Parathyroid adenoma (tissue), 2 donors: ENCODE data around the gene RETREG2.

ENCODE experiments used
- H2AFZ ChIP-seq: fragments of 300-600 bp; sonication (generic); one replicate; pipeline ENCODE4 v1.7.0; 2017; ENCODE audit warnings: antibody characterized with exemption, mild to moderate bottlenecking
- H3K27ac ChIP-seq: fragments of 300-600 bp; sonication (generic); one replicate; pipeline ENCODE4 v1.7.0; 2017
- H3K27me3 ChIP-seq: fragments of 300-600 bp; sonication (generic); one replicate; pipeline ENCODE4 v1.7.0; 2017; ENCODE audit warnings: low read length; ENCODE audit not compliant: control insufficient read depth, insufficient read depth
- H3K36me3 ChIP-seq: fragments of 300-600 bp; sonication (generic); one replicate; pipeline ENCODE4 v1.7.0; 2017; ENCODE audit warnings: low read length; ENCODE audit not compliant: control insufficient read depth, insufficient read depth
- H3K4me1 ChIP-seq: fragments of 300-600 bp; sonication (generic); one replicate; pipeline ENCODE4 v1.7.0; 2017; ENCODE audit warnings: control low read depth
- H3K4me2 ChIP-seq: fragments of 300-600 bp; sonication (generic); one replicate; pipeline ENCODE4 v1.7.0; 2017; ENCODE audit warnings: low read length
- H3K4me3 ChIP-seq: fragments of 300-600 bp; sonication (generic); one replicate; pipeline ENCODE4 v1.7.0; 2017; ENCODE audit warnings: low read depth, low read length
- H3K79me2 ChIP-seq: fragments of 300-600 bp; sonication (generic); one replicate; pipeline ENCODE4 v1.7.0; 2017; ENCODE audit warnings: control low read depth
- H3K9ac ChIP-seq: fragments of 300-600 bp; sonication (generic); one replicate; pipeline ENCODE4 v1.7.0; 2017; ENCODE audit warnings: mild to moderate bottlenecking
- H3K9me3 ChIP-seq: fragments of 300-600 bp; sonication (generic); one replicate; pipeline ENCODE4 v1.7.0; 2017; ENCODE audit warnings: low read length; ENCODE audit not compliant: control insufficient read depth
- CTCF ChIP-seq: fragments of 300-600 bp; sonication (generic); IDR thresholded peaks from one replicate; pipeline ENCODE4 v1.7.0; 2017; ENCODE audit warnings: antibody characterized with exemption, mild to moderate bottlenecking
- donor health status: primary hyperparathyroidism.

The RETREG2 gene

DNA sequence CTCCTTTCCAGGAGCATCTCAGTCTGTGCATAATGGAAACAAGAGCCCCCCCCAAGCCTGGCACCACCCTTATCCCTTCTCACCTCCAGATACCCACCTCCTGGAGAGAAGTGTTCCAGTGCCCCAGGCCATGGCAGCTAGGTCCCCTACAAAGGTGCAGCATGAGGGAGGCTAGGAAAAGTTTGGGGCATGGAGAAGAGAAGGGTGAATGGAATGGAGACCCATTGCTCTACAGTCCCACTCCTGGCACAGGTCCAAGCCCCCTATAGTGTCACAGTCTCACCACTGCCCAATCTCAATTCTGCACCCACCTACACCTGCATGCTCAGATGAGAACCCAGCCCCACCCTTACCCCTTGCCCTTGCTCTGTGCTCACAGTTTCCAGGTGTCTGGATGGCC, 9.1 kb upstream of the RETREG2 start:
- Histone ChIP-seq H3K27ac (no peak overlapping the region), H3K4me2 (no peak overlapping the region), H3K27me3 (no peaks in the 10 kb centered on the region), H3K9ac (no peak overlapping the region), H3K4me3 (no peak overlapping the region), H2AFZ (no peak overlapping the region), H3K4me1 (no peaks in the 10 kb centered on the region), H3K79me2 (no peaks in the 10 kb centered on the region), H3K36me3 (no peaks in the 10 kb centered on the region), H3K9me3 (no peaks in the 10 kb centered on the region)
- no peak for TF ChIP-seq CTCF

DNA sequence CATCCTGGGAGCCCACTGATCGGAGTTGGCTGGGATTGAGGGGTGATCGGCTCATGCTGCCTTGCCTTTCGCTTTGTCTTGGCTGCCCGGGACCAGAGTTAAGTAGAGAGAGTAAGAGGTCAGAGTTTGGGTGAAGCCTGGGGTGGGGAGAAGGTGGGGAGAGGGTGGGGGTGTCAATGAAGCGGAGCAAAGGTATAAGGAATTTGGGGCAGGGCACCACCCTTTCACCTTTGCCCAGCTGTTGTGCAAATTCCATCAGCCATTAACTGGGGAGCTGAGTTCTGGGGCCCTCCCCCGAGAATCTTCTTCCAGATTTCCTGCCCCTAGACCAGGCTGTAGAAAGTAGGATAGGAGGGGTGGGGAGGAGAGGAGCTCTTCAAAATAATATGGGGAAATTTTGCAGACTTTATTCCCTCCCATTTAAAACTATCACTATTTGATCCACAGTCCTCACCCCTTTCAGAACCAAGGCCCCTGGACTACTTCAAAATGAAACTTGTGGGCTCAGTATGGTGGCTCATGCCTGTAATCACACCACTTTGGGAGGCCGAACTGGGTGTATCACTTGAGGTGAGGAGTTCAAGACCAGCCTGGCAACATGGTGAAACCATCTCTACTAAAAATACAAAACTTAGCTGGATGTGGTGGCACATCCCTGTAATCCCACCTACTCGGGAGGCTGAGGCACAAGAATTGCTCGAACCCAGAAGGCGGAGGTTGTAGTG, 8.0 kb upstream of the RETREG2 start, which contains the start of gene SLC23A3:
Gene SLC23A3, minus strand, starts transcription at position 100 of the 725 bp plus-strand sequence. Its CDS starts 45 bp downstream, at position 55.
- Histone ChIP-seq H3K9ac (no peak within 1 kb of the TSS), H3K27ac (no peak within 1 kb of the TSS), H2AFZ (no peak within 1 kb of the TSS), H3K9me3 (no peaks in the 10 kb centered on the region), H3K79me2 (no peaks in the 10 kb centered on the region), H3K4me1 (no peaks in the 10 kb centered on the region), H3K36me3 (no peaks in the 10 kb centered on the region), H3K27me3 (no peaks in the 10 kb centered on the region), H3K4me3 (no peak within 1 kb of the TSS), H3K4me2 (no peak within 1 kb of the TSS)
- no peak for TF ChIP-seq CTCF

- Histone ChIP-seq H3K9ac (no peak overlapping the region), H3K36me3 (no peaks in the 10 kb centered on the region), H3K4me1 (peaks cover 3% of the 10 kb centered on the region), H3K4me2 (no peak overlapping the region), H3K4me3 (no peak overlapping the region), H3K79me2 (no peaks in the 10 kb centered on the region), H2AFZ (no peak overlapping the region), H3K9me3 (no peaks in the 10 kb centered on the region), H3K27ac (peak overlapping the region; percentile 37), H3K27me3 (no peaks in the 10 kb centered on the region)
- peak; percentile 72 for TF ChIP-seq CTCF
Observed at GRCh38 chr2:219171231-219171651, 6.8 kb upstream of the RETREG2 start.

DNA sequence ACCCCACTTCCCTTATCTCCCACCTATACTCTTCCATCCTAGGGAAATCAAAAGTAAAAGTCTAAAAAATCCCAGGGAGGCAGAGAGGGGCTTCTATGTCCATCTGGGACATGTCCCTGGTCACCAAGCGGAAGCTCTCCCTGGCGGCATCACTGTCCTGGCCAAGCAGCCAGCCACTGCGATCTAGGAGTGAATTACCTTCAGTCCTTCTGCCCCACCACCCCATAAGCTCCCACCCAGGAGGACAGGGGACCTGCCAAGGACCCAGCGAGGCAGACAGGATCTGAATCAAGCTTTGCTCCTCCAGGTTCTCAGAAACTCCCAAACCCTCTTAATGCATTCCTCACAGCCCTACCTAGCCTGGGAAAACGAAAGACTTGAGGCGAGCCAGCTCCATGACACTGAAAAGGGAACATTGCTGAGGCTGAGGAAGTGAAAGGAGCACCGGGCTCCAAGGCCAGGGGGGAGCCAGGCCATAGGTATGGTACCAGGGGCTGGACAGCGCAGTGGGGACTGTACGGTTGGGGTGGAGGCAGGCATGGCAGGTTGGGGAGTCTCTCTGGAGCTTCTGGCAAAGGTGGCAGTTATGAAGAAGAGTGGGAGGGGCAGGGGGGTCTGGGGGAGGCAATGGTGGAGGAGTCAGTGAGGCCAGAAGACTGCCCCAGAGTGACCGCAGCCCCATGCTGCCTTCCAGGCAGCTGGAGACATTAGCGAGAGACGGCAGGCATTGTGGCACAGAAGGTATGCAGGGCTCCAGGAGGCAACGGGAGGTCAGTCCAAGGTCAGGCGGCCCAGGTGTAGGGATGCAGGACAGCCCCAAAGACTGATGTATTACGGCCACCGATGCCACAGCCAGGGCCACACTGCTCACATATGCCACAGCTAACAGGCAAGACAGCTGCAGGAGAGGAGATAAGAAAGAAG, 5.6 kb upstream of the RETREG2 start:
- Histone ChIP-seq H3K4me3 (no peak overlapping the region), H3K27me3 (no peaks in the 10 kb centered on the region), H3K9ac (no peak overlapping the region), H2AFZ (no peak overlapping the region), H3K79me2 (no peaks in the 10 kb centered on the region), H3K4me1 (peaks cover 3% of the 10 kb centered on the region), H3K27ac (no peak overlapping the region), H3K4me2 (no peak overlapping the region), H3K9me3 (no peaks in the 10 kb centered on the region), H3K36me3 (no peaks in the 10 kb centered on the region)
- TF ChIP-seq CTCF = no peak
